Measurements from ENCODE around the gene PHLDB2.
A peak's percentile ranks its signal among the peaks of the same experiment; 100 is the strongest.

Gene PHLDB2

DNA sequence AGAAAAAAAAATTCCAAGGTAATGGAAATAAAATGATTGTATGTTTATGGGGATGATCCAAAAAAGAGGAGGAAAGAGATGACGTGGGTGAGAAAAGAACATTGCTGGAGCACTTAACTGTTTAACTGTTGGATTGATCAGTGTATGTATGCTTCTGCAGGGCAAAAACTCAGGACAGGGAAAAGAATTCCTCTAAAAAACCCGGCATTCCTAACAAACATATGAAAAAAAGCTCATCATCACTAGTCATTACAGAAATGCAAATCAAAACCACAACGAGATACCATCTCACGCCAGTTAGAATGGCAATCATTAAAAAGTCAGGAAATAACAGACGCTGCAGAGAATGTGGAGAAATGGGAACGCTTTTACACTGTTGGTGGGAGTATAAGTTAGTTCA lies 1.6 kb upstream of the PHLDB2 start:
- Mint-ChIP-seq H3K4me3 (peak overlapping the region; percentile 19), H3K27ac (no peak overlapping the region), H3K9me3 (no peaks in the 10 kb centered on the region), H3K4me1 (peaks cover 56% of the 10 kb centered on the region), H3K36me3 (ENCODE audit: low read depth) (no peaks in the 10 kb centered on the region), H3K27me3 (ENCODE audit: low read depth, poor library complexity) (peaks cover 6% of the 10 kb centered on the region)
- TF ChIP-seq, protein P1, sequence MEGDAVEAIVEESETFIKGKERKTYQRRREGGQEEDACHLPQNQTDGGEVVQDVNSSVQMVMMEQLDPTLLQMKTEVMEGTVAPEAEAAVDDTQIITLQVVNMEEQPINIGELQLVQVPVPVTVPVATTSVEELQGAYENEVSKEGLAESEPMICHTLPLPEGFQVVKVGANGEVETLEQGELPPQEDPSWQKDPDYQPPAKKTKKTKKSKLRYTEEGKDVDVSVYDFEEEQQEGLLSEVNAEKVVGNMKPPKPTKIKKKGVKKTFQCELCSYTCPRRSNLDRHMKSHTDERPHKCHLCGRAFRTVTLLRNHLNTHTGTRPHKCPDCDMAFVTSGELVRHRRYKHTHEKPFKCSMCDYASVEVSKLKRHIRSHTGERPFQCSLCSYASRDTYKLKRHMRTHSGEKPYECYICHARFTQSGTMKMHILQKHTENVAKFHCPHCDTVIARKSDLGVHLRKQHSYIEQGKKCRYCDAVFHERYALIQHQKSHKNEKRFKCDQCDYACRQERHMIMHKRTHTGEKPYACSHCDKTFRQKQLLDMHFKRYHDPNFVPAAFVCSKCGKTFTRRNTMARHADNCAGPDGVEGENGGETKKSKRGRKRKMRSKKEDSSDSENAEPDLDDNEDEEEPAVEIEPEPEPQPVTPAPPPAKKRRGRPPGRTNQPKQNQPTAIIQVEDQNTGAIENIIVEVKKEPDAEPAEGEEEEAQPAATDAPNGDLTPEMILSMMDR (IDR thresholded peaks at IDR 0.05), result no peak
- DNase-seq, result no peak

DNA sequence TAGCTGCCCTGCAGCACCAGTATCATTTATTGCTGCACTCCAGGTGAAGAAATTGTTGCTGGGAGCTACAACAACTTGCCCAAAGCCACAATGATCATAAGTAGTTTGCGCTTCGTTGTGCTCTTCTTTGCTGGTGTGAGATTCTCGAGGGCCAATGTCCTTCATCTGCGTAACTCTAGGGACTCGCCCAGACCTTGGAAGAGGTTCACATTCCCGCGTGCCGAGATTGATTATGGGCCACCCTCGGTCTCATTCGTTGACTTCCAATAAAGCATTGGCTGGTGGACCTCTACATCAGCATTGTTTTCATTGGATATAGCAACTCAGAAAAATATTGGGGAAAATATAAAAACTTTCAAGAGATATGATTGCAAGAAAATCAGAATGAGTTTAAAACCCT lies 423 bp upstream of the PHLDB2 start:
- Mint-ChIP-seq H3K4me3 (peak overlapping the region; percentile 97), H3K9me3 (no peaks in the 10 kb centered on the region), H3K36me3 (ENCODE audit: low read depth) (no peaks in the 10 kb centered on the region), H3K27ac (peak overlapping the region; percentile 98), H3K27me3 (ENCODE audit: low read depth, poor library complexity) (peaks cover 6% of the 10 kb centered on the region), H3K4me1 (peaks cover 61% of the 10 kb centered on the region)
- TF ChIP-seq, protein P1 (IDR thresholded peaks at IDR 0.05), result no peak
- no peak for DNase-seq

DNA sequence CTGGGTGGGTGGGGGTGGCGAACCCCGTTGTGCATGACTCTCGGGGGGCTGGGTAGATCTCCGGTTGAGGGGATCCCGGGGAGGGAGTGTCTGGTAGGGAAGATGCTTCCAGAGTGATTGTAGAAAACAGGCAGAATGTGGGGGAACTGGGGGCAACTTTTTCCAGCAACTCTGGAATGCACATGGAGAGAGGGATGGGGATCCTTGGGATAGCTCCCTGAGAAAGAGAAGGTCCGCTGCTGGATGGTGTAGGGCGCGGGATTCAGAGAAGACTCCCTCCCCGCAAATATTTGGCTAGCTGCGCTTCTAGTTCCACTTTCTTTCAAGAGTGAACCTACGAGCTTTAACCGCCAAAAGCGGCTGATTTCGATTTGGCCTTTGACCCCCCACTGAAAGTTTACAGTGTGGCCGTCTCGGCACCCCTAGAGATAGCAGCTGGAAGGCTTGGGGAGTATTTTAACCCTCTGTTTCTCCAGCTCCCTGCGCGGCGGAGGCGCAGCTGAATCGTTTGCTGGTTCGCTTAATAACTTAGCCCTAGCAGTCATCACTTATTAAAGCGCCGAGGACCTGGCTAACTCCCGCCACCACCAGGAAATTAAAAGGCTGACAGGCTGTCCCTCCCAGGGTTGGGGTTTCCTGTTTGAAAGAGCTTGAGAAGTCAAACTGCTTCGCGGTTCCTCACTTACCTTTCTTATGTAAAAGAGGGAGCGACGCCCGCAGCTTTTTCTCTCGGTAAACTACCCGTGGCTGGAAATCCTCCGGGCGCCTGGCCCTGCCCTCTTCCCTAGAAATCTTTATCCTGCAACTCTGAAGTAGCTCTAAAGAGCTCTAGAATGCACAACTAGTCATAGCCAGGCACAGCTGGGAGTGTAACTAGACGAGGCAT lies 1.2 kb downstream of the PHLDB2 start:
- peak overlapping the region; percentile 98 for H3K27ac Mint-ChIP-seq
- H3K9me3 Mint-ChIP-seq, result no peaks in the 10 kb centered on the region
- H3K36me3 Mint-ChIP-seq (ENCODE audit: low read depth), result no peaks in the 10 kb centered on the region
- peak; percentile 58 for DNase-seq
- H3K27me3 Mint-ChIP-seq (ENCODE audit: low read depth, poor library complexity), result peaks cover 6% of the 10 kb centered on the region
- H3K4me1 Mint-ChIP-seq, result peaks cover 61% of the 10 kb centered on the region
- TF ChIP-seq, protein P1 (IDR thresholded peaks at IDR 0.05), result peak; percentile 20
- H3K4me3 Mint-ChIP-seq, result peak overlapping the region; percentile 97

DNA sequence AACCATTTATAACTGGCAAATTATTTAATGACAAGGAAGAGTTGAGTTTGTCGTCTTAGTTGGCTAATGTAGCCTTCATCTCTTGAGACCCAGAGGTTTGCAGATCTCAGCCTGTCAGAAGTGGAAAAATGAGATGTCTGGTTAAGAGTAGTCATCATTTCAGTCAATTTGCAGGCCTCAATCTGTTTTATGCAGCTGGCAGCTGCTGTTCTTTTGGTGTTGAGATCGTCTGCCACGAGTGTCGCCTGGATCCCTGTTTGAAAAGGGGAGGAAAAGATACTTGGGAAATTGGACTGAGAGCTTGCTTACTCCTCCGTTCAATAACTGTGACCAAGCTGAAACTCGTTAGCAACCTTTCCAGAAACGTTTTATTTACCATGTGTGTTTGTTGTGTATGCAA lies 2.3 kb downstream of the PHLDB2 start:
- Mint-ChIP-seq H3K27me3 (ENCODE audit: low read depth, poor library complexity) (peaks cover 2% of the 10 kb centered on the region), H3K4me1 (peaks cover 65% of the 10 kb centered on the region), H3K9me3 (no peaks in the 10 kb centered on the region), H3K27ac (peak overlapping the region; percentile 98), H3K4me3 (peak overlapping the region; percentile 97), H3K36me3 (ENCODE audit: low read depth) (no peaks in the 10 kb centered on the region)
- TF ChIP-seq, protein P1 (IDR thresholded peaks at IDR 0.05), result no peak
- no peak for DNase-seq

DNA sequence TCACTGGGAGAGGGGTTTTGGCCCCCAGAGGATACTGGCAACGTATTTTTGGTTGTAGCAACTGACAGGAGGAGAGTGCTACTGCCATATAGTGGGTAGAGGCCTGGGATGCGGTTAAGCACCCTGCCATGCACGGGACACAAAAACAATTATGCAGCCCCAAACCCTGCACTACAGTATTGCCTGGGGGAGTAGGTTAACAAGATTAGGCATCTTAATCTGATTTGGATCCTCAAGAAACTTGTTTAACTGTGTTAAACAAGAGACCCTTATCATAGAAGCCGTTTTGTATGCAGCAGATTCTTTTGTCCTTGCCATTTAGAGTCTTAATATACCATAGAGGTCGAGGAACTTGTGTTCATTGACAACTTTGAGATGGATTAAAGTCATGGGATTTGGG lies 3.4 kb downstream of the PHLDB2 start:
- H3K4me1 Mint-ChIP-seq, result peaks cover 66% of the 10 kb centered on the region
- H3K9me3 Mint-ChIP-seq, result no peaks in the 10 kb centered on the region
- H3K4me3 Mint-ChIP-seq, result peak overlapping the region; percentile 97
- H3K36me3 Mint-ChIP-seq (ENCODE audit: low read depth), result no peaks in the 10 kb centered on the region
- H3K27me3 Mint-ChIP-seq (ENCODE audit: low read depth, poor library complexity), result no peaks in the 10 kb centered on the region
- no peak for DNase-seq
- TF ChIP-seq, protein P1 (IDR thresholded peaks at IDR 0.05), result no peak
- H3K27ac Mint-ChIP-seq, result peak overlapping the region; percentile 36

DNA sequence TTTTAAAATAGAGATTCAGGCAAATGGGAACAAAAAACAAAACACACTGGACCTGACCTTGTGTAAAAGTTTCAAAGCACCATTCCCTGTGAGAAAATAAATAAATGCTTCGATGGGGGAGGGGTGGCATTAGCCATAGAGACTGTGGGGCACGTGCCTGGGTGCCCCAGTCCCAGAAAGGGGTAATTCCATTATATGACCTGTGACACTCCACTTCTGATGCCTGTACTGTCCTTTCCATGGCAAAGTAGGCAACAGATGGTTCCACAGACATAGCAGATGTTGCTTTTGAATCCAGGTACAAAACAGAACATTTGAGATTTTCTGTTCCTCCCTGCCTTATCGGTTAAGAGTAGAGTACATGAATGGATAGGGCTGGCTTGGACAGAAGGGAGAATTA lies 3.9 kb downstream of the PHLDB2 start:
- peak overlapping the region; percentile 97 for H3K4me3 Mint-ChIP-seq
- no peak for DNase-seq
- TF ChIP-seq, protein P1 (IDR thresholded peaks at IDR 0.05), result no peak
- peaks cover 67% of the 10 kb centered on the region for H3K4me1 Mint-ChIP-seq
- no peak overlapping the region for H3K27ac Mint-ChIP-seq
- no peaks in the 10 kb centered on the region for H3K9me3 Mint-ChIP-seq
- no peaks in the 10 kb centered on the region for H3K27me3 Mint-ChIP-seq (ENCODE audit: low read depth, poor library complexity)
- H3K36me3 Mint-ChIP-seq (ENCODE audit: low read depth), result no peaks in the 10 kb centered on the region
